Mesodermal cell (in vitro differentiated cells): Measurements from ENCODE around the gene ANXA11.
A peak's percentile ranks its signal among the peaks of the same experiment; 100 is the strongest.
"Not testable (repeated sequence)": the region's sequence is repeated elsewhere in the genome, so short reads cannot be mapped to it uniquely, and the experiment has no call there.

Source experiments
- H3K27ac ChIP-seq: 2 replicates; pipeline ENCODE4 v1.7.0; 2013; ENCODE audit warnings: mild to moderate bottlenecking, low read depth, low read length, moderate library complexity; ENCODE audit not compliant: severe bottlenecking
- H3K36me3 ChIP-seq: 2 replicates; pipeline ENCODE4 v1.7.1; 2013; ENCODE audit warnings: mild to moderate bottlenecking, low read length, moderate library complexity; ENCODE audit not compliant: control insufficient read depth, insufficient read depth
- H3K4me1 ChIP-seq: one replicate; pipeline ENCODE4 v1.7.1; 2013; ENCODE audit warnings: mild to moderate bottlenecking, low read length; ENCODE audit not compliant: insufficient read depth, control insufficient read depth, poor library complexity, severe bottlenecking
- H3K4me3 ChIP-seq: 2 replicates; pipeline ENCODE4 v1.7.0; 2013; ENCODE audit warnings: low read length, control low read depth, mild to moderate bottlenecking; ENCODE audit not compliant: insufficient read depth, poor library complexity, severe bottlenecking; ENCODE audit errors: extremely low read depth
- H3K9me3 ChIP-seq: 2 replicates; pipeline ENCODE4 v1.7.1; 2013; ENCODE audit warnings: mild to moderate bottlenecking, low read length, moderate library complexity; ENCODE audit not compliant: control insufficient read depth
- WGBS, 2 experiments: methylation state at CpG; one replicate each; pipeline ENCODE4 v1.1.5; 2013; ENCODE audit warnings: missing lambda C conversion rate in 2 of 2; ENCODE audit not compliant: insufficient coverage in 2 of 2; 5-methylcytosine and 5-hydroxymethylcytosine counted together

The ANXA11 gene

DNA sequence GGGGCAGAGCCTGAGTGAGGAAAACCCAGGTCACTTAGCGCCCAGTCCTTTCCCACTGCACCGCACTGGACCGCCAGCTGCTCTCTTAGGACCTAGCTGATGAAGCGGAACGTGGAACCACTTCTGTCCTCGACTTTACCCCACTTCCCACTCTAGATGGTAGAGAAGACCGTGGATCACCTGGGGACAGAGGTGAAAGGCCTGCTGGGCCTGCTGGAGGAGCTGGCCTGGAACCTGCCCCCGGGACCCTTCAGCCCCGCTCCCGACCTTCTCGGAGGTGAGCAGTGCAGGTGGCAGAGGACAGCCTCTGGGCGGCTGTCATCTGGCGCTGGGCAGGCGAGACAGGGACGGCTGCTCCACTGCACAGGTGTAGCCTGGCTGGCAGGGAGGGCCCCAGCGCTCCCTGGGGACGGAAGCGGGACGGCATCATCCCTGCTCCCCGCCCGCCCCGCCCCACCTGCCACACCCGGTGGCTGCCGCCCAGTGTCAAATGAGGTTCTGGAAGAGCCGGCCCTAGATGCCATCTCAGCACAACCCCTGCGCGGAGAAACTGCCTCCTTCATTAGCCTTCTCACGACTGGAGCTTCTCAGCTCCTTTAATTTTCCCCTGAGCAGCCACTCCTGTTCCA lies 61.2 kb downstream of the ANXA11 start:
- peaks cover 5% of the 10 kb centered on the region for H3K36me3 ChIP-seq
- H3K9me3 ChIP-seq, result no peaks in the 10 kb centered on the region
- peaks cover 3% of the 10 kb centered on the region for H3K4me1 ChIP-seq
- 65 to 68% methylated on average over 24 to 25 of the region's 28 CpGs for WGBS, 2 experiments
- no peak overlapping the region for H3K27ac ChIP-seq
- no peak overlapping the region for H3K4me3 ChIP-seq

DNA sequence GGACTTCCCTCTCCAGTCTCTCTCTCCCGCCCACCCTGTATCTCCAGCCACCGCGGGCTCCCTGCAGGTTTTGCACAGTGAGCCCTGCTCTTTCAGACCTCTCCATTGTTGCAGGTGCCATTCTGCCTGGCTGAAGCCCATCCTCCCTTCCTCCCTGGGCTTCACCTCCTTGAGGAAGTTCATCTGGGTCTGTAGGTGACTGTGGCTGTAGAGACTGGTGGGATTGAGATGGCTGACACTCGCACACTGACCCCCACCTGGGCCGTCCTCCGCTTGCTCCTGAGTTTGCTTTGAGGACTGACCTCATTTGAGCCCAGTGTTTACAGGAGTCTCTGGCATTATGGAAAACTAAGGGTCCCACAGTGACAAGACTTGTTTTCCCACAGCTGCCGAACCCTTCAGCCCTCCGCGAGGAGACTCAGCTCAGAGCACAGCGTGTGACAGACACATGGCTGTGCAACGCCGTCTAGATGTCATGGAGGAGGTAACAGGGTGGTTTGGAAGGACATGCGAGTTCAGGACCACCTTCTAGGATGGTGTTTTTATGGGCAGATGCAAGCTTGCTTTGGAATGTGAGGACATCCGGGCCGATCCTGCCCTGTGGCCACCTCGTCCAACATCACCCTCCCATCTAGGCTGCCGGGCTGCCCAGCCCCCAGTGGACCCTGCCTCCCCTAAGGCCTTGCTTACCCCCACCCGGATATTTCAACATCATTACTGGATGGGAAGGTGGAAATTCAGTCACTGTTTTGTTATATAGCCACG lies 63.5 kb downstream of the ANXA11 start:
- Histone ChIP-seq H3K9me3 (no peaks in the 10 kb centered on the region), H3K4me1 (peaks cover 3% of the 10 kb centered on the region), H3K4me3 (no peak overlapping the region), H3K36me3 (no peaks in the 10 kb centered on the region), H3K27ac (no peak overlapping the region)
- WGBS, 2 experiments, result 90 to 91% methylated on average over 12 of the region's 19 CpGs

DNA sequence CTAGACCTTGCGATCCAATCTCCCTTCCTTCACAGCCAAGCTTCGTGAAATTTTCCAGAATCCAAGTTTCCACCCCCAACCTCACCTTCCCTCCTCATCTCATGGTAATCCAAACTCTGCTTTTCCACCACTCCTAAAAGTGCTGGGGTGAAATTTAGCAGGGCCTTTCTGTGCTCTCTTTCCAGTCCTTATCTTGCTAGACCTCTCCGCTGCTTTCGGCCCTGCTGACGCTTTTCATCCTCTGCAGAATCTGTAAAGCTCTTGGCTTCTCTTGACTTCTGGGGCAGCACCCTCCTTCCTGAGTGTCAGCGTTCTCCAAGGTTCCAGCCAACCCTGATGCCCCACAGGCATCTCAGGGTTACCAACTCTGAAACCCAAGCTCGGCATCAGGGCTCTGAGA lies 65.1 kb downstream of the ANXA11 start:
- no peak overlapping the region for H3K27ac ChIP-seq
- H3K9me3 ChIP-seq, result no peaks in the 10 kb centered on the region
- no peaks in the 10 kb centered on the region for H3K4me1 ChIP-seq
- no peaks in the 10 kb centered on the region for H3K36me3 ChIP-seq
- no peak overlapping the region for H3K4me3 ChIP-seq
- WGBS, 2 experiments, result 87% methylated on average over 6 to 7 of the region's 7 CpGs

DNA sequence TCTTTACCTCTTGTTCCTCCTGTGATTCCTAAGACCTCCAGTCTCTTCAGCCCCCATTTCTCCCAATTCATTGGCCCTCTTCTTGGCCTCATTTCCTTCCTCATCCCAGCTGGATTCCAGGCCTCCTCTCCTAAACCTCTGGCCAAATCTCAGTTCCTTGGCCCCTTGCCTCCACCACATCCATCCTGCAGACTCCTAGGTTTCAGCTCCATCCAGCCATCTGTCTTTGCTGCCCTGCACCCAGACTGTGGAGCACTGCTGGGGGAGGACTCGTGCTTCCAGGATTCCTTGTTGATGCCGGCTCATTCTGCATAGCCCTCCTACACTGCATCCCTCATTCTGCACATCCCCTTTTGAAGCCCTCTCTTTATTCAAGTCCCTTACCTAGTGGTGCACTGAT lies 66.1 kb downstream of the ANXA11 start:
- Histone ChIP-seq H3K4me1 (no peaks in the 10 kb centered on the region), H3K4me3 (no peak overlapping the region), H3K27ac (no peak overlapping the region), H3K36me3 (no peaks in the 10 kb centered on the region), H3K9me3 (no peaks in the 10 kb centered on the region)
- WGBS, 2 experiments, result 88 to 100% methylated on average over 1 of the region's 2 CpGs

DNA sequence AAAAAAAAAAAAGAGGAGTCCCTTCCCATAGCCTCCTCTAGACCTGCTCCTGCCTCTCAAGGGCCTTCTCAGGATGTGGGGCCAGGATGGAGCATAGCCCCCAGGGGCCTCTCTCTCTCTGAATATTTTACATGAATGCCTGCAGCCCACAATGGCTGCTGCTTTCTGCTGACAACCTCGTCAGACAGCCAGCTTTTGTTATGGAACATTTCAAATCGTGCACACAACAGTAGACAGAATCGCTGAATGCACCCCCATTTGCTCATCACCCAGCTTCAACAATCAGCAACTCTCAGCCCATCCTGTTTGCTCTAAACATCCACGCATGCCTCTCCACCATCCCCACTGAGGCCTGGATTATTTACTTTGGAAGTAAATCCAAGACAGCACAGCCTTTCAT lies 67.4 kb downstream of the ANXA11 start:
- no peaks in the 10 kb centered on the region for H3K9me3 ChIP-seq
- no peaks in the 10 kb centered on the region for H3K36me3 ChIP-seq
- no peak overlapping the region for H3K27ac ChIP-seq
- H3K4me3 ChIP-seq, result no peak overlapping the region
- H3K4me1 ChIP-seq, result peaks cover 5% of the 10 kb centered on the region
- 63 to 64% methylated on average over 3 of the region's 4 CpGs for WGBS, 2 experiments

DNA sequence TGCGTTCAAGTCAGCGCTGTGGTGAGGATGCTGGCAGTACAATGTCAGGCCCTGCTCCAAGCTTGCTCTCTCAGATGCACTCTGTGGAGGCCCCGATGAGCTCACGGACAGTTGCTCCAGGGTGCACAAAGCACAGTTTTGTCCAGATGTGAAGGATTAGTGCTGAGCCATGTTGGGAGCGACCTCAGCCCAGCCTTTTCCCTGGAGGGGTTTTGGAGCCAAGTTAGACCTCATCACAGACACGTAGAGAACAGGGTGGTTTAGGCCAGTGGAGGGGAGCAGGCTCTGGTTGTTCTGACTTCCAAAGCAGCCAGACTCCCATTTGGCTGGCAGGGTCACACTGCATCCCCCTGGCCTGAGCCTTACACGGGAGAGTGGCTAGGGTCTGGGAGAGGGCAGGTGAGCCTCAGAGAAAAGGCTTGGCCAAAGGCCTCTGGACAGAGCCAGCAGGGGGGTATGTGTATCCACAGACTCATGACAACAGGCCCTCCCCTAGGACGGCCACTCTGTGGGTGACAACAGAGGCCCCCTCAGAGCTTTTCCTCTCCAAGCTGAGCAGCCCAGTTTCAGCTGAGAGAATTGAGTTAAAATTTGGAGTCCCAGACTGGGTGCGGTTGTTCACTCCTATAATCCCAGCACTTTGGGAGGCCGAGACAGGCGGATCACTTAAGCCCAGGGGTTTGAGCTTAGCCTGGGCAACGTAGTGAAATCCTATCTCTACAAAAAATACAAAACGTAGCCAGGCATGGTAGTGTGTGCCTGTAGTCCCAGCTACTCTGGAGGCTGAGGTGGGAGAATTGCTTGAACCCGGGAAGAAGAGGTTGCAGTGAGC lies 68.1 kb downstream of the ANXA11 start:
- Histone ChIP-seq H3K27ac (no peak overlapping the region), H3K4me3 (no peak overlapping the region), H3K4me1 (peaks cover 5% of the 10 kb centered on the region), H3K36me3 (no peaks in the 10 kb centered on the region), H3K9me3 (no peaks in the 10 kb centered on the region)
- WGBS, 2 experiments, result 86 to 89% methylated on average over 9 to 11 of the region's 14 CpGs

DNA sequence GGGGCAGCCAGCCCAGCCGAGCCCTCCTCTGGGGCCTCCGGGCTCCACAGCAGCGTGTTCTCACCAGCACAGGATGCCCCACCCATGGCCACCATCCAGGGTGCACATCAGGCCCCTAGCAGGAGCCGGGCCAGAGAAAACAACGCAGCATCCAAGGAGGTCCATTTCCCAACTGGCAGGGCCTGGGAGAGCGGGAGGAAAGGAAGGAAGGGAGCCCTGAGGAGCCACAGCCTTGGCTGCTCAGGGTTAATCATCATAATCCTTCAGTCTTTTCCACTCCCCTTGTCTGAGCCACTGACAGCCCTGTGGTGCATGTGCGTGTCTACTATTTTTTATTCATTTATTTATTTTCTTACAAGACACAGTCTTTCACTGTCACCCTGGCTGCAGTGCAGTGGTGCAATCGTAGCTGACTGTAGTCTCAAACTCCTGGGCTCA lies 69.2 kb downstream of the ANXA11 start:
- H3K4me3 ChIP-seq, result no peak overlapping the region
- peaks cover 8% of the 10 kb centered on the region for H3K4me1 ChIP-seq
- 85 to 96% methylated on average over 6 to 8 of the region's 8 CpGs for WGBS, 2 experiments
- no peaks in the 10 kb centered on the region for H3K9me3 ChIP-seq
- no peaks in the 10 kb centered on the region for H3K36me3 ChIP-seq
- no peak overlapping the region for H3K27ac ChIP-seq

DNA sequence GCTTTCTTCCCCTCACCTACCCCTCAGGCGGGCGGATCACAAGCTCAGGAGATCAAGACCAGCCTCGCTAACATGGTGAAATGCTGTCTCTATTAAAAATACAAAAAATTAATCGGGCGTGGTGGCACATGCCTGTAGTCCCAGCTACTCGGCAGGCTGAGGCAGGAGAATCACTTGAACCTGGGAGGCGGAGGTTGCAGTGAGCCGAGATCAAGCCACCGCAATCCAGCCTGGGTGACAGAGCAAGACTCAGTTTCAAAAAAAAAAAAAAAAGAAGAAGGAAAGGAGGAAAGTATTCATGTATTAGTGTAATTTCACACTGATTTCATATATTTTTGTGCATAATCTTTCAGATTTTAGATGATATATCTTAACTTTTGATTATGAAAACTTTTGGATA lies 71.7 kb downstream of the ANXA11 start:
- WGBS, 2 experiments, result 85 to 89% methylated on average over 8 of the region's 9 CpGs
- H3K9me3 ChIP-seq, H3K27ac ChIP-seq, H3K36me3 ChIP-seq, H3K4me1 ChIP-seq: not testable (repeated sequence)
- peak overlapping the region; percentile 44 for H3K4me3 ChIP-seq

DNA sequence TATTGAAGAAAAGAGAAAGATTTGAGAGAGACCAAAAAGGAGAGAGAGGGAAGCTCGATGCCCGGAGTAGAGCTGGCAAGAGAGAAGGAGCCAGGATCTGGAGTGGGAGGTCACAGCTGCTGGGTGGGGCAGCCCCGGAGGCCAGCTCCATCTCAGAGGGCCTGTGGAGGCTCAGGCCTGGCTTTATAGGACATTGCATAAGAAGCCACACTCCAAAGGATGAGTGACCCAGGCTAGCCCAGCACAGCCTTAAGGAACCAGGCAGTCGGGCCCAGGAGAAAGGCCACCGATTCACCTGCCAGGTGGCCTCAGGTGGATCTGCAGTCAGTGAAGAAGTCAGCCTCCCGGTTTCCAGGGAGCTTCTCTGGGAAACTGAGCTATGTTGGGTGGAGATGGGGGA lies 72.1 kb downstream of the ANXA11 start:
- 81 to 87% methylated on average over 6 of the region's 6 CpGs for WGBS, 2 experiments
- Histone ChIP-seq H3K27ac (no peak overlapping the region), H3K36me3 (no peaks in the 10 kb centered on the region), H3K9me3 (no peaks in the 10 kb centered on the region), H3K4me1 (peaks cover 8% of the 10 kb centered on the region), H3K4me3 (peak overlapping the region; percentile 44)

DNA sequence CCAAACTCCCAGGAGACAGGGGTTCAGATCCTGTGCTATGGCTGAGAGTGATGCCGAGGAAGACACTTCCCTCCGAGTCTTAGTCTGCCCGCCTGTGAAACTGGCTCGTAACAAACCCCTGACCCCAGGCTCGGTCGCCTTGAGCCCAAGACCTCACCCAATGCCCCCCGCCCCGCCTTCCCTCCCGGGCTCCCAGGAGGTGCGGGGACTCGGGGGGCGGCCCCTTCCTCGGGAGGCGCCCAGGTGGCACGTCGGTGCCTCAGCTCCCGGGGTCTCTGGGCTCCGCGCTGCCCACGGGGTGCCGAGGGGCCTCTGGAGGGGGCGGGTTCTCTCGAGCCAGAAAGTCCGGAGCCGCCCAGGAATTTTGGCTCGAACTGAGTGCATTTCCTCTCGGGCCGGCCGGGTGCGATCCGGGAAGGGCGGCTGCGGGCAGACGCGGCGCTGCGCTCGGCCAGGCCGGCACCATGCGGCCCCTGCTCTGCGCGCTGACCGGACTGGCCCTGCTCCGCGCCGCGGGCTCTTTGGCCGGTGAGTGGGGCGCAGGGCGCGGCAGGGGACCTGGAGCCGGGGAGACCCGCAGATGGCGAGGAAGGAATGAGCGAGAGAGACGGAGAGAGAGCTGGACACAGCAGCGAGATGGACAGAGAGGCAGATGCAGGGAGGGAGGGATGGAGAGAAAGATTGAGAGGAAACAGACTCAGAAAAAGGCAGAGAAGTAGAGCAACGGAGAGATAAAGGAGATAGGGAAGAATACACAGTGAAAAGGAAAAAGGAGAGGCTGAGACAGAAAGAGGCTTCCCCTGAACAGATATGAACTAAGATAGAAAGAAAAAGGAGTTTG lies 72.8 kb downstream of the ANXA11 start, which contains the start of gene PLAC9:
TSS of gene PLAC9 (plus strand) at position 432 of the 841 bp plus-strand sequence. CDS start at position 465, 33 bp downstream.
- no peak within 1 kb of the TSS for H3K27ac ChIP-seq
- 1 to 2% methylated on average over 50 to 52 of the region's 58 CpGs for WGBS, 2 experiments
- H3K4me3 ChIP-seq, result peak within 1 kb of the TSS; percentile 44

More for the DNA sequence above, 72.8 kb downstream of the ANXA11 start, which contains the start of gene PLAC9:
- H3K4me1 ChIP-seq, result peaks cover 8% of the 10 kb centered on the region
- H3K36me3 ChIP-seq, result no peaks in the 10 kb centered on the region
- no peaks in the 10 kb centered on the region for H3K9me3 ChIP-seq
